Measurements from ENCODE around the gene ZNF692.
"Not testable (repeated sequence)": the region's sequence is repeated elsewhere in the genome, so short reads cannot be mapped to it uniquely, and the experiment has no call there.

Gene ZNF692, protein sequence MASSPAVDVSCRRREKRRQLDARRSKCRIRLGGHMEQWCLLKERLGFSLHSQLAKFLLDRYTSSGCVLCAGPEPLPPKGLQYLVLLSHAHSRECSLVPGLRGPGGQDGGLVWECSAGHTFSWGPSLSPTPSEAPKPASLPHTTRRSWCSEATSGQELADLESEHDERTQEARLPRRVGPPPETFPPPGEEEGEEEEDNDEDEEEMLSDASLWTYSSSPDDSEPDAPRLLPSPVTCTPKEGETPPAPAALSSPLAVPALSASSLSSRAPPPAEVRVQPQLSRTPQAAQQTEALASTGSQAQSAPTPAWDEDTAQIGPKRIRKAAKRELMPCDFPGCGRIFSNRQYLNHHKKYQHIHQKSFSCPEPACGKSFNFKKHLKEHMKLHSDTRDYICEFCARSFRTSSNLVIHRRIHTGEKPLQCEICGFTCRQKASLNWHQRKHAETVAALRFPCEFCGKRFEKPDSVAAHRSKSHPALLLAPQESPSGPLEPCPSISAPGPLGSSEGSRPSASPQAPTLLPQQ

DNA sequence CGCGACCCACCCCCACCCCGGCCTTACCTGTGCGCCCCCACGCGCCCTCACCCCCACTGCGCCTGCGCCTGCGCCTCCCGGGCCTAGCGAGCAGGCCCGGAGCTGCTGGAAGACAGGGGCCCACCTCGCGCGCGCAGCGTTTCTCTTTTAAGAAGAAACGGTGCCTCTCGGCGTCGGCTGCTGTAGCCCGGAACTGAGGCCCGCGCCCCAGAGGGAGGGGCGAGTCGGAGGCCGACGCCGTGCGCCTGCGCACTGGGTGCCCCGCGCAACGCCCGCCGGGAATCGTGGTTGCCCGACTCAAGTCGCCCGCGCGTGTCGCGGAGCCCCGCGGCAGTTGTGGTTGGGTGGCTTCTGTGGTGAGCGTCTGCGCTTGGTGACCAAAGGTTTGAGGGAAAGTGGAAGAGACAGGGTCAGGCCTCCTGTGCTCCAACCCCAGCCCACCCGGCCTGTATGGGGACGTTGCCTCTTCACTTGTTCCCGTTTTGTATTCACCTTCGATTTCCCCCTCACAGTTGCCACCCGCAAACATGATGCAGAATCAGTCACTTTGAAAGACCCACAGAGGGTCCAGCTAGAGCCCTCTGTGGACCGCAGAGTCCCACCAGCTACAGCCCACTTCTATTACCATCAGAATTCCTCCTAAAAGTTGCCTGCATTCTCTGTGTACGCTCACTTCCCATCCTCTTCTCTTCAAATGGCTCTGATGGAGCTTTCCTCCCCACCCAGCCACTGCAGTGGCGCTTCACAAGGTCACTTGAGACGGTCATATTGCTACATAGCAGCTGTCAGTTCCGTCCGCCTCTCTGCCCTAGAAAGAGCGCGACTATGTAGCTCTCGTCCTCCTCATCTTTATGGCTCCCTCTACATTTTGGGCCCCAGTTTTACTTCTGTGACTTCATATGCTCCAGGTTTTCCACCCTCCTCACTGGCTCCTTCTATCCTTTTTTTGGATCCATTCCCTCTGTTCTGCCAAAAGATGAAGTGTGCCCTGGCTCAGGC, at the start of gene ZNF692:
Gene ZNF692, minus strand, starts transcription at position 195 of the 999 bp plus-strand sequence. CDS start 776 bp downstream, outside the sequence.
- DNase-seq, result peak; percentile 98 to 99 (median 98)

DNA sequence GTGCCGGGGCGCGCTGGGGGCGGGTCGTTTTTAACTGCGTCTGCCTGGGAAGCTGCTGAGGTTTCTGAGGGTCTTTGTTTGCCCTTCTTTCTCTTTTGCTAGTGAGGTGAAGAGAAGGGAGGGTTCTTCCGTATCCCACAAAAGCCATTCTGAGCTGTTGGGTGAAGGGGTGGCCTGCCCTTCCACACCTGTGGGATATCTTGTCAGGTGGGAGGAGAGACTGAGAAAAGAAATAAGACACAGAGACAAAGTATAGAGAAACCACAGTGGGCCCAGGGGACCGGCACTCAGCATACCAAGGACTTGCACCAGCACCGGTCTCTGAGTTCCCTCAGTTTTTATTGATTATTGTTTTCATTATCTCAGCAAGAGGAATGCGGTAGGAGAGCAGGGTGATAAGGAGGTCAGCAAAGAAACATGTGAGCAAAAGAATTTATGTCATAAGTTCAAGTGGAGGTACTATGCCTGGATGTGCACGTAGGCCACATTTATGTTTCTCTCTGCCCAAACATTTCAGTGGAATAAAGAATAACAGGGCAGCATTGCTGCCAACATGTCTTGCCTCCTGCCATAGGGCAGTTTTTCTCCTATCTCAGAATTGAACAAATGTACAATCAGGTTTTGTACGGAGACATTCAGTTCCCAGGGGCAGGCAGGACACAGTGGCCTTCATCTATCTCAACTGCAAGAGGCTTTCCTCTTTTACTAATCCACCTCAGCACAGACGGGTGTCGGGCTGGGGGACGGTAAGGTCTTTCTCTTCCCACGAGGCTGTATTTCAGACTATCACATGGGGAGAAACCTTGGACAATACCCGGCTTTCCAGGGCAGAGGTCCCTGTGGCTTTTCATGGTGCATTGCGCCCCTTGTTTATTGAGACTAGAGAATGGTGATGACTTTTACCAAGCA, 48.1 kb upstream of the ZNF692 start:
- no peak for DNase-seq

DNA sequence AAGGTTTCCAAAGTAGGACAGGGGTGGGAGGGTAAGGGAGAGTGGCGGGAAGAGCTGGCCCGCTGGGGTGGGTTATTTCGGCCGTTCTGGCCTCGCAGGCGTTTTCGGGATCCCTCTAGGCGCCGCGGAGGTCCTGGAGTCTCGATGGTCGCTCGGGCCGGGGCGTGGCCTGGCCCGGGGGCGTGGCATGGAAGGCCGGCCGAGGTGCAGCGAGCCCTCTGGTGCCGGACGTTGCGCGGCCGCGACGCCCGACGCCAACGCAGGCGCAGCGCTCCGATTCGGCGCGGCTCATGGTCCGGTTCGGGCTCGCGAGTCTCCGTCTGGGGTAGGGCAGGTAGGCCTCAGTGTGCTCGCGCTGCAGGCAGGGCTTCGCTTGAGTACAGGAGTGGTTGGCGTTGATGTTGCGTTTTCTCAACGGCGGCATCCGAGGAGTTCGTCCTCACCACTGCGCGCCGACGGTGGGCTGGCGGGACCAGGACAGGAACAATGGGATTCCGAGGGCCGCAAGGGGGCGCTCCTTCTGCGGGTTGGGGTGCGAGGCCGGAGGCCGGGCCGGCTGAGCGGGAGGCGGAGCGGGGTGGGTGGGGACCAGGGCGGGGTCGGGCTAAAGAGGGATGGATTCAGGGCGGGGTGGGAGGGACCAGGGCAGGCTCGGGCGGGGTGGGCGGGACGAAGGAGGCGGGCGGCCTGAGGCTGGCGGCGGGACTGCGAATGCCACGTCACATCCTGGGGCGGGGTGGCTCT, 47.3 kb upstream of the ZNF692 start, which contains the start of gene PGBD2:
Gene PGBD2, plus strand, starts transcription at position 227 of the 744 bp plus-strand sequence. CDS start 7,628 bp downstream, outside the sequence.
- peak; percentile 94 to 98 (median 97) for DNase-seq

DNA sequence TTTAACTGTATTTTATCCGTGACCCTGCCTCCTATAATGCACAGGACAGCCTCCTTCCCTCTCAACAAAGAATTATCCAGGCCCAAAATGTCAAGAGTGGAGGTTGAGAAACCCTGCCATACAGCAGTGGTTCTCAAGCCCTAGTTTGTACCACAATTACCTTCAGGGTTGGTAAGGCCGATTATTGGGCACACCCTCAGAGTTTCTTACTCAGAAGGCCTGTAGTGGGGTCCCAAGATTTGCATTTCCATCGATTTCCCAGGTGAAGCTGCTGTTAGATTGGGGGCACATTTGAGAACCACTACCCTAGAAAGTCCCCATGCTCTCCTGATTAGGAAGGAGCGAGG, 46.8 kb upstream of the ZNF692 start:
- DNase-seq, result peak in 1 of 3 donors; percentile 2

DNA sequence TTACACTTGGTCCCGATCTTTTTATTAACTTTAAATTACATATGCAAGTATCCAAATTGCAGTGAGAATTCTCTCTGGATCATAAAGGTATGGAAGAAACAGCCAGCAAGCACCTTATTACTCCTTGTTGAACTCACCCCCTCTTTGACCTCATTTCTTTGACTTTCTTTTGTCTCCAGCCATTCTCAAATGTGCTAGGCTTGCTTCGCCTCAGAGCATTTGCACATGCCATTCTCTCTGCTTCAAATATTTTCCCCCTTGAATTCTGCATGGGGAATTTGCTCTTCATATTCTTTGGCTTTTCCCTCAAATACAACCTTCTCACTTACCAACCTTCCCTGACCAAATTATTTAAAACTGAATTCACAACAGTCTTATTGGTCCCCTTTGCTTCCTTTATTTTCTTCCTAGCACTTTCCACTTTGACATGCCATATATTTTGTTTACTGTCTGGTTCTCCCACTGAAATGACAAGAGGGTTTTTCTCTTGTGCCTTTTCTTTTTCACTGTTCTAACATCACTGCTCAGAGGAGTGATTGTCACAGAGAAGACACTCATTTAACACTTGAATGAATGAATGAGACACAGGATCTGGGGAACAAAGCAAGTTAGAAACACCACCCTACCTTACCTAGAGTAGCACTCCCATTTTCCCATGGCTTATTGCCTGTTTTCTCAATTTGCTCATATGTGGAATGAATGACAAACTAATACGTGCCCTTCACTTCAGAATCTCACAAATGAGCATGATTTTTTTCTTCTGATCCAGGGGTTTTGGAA, 45.7 kb upstream of the ZNF692 start:
- no peak for DNase-seq

DNA sequence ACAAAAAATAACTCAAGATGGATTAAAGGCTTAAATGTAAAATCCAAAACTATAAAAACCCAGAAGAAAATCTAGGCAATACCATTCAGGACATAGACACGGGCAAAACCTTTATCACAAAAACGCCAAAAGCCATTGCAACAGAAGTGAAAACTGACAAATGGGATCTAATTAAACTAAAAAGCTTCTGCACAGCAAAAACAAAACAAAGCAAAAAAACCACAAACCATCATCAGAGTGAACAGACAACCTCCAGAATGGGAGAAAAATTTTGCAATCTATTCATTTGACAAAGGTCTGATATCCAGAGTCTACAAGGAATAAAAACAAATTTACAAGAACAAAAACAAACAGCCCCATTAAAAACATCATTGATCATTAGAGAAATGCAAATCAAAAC, 42.7 kb upstream of the ZNF692 start:
- DNase-seq, result no peak

DNA sequence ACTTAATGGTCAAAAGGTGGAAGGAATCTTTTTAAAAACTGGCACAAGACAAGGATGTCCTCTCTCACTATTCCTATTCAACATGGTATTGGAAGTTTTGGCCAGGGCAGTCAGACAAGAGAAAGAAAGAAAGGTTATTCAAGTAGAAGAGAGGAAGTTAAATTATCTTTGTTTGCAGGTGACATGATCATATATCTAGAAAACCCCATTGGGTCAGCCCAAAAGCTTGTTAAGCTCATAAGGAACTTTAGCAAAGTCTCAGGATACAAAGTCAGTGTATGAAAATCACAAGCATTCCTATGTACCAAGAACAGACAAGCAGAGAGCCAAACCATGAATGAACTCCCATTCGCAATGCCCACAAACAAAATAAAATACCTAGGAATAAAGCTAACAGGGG, 41.8 kb upstream of the ZNF692 start:
- DNase-seq, result no peak

DNA sequence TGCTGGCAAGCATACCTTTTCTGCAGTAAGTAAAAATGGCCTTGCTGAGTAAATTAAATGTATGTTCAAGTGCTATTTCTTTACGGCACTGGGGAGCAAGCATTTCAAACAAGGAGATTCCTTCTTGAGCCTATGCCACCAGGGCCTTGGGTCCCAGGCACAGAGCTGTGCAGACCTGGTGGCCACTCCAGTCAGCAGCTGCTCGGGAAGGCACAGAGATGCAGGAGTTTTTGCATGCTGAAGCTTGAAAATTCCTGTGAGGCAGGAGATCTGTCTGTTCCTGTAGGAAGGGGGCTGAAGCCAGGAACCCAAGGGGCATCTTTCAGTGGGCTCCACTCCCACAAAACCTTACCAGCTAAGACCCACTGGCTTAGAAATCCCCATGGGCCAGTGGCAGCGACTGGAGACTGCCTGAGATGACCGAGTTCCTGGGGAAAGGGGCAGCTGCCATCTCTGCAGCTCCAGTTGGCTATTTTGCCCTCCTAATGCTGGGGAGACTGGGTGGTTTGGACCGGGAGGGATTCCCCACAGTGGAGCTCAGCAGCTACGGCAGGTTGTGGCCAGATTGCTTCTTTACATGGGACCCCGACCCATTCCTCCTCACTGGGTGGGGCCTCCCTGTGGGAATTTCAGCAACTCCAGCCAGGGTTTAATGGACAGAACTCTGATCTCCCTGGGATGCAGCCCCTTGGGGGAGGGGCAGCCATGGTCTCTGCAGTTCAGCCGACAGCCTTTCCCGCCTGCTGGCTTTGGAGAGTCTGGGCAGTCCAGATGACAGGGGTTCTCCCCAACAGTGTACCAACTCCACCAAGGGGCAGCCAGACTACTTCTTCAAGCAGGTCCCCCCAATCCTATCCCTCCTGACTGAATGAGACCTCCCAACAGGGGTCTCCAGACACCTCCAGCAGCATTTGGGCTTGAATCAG, 38.8 kb upstream of the ZNF692 start:
- no peak for DNase-seq

DNA sequence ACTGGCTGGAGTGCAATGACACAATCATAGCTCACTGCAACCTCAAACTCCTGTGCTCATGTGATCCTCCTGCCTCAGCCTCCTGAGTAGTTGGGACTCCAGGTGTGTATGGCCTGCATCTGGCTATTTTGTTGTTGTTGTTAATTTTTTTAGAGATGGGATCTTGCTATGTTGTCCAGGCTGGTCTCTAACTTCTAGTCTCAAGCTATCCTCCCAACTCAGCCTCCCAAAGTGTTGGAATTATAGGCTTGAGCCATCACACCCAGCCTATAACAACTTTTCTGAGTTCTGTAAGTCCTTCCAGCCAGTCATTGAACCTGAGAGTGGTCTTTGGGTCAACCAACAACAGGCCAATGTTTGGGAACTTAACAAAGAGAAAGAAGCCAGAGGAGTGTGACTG, 36.0 kb upstream of the ZNF692 start:
- DNase-seq, result no peak

DNA sequence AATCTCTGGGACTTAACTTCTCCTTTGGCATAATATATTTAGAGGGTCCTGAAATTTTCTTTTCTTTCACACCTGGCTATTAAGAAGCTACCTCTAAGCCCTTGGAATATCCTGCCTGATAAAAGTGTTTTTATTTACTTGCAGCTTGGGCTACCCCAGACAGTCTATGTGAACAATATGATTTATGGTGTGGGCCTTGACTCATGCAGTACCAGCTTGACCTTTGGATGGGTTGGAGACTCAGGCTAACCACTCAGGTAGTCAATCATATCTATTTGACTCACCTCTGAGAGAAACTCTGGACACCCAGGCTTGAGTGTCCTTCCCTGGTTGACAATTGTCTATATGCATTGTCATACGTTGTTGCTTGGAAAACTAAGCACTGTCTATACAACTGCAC, 33.7 kb upstream of the ZNF692 start:
- no peak for DNase-seq

DNA sequence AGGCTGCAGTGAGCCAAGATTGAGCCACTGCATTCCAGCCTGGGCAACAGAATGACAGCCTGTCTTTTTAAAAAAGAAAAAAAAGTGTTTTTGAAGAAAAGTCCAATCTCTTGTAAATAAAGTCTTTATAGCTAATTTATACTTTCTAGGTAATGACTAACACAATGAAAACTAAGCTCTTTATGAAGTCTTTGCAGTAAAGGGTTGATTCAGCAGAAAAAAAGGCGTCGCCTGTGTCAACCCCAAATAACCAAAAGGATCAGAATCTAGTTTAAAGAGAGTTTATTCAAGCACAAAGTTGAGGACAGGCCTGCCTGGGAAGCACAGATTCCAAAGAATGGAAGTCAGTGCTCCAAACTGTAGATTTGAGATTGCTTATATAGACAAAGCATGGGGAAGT, 32.9 kb upstream of the ZNF692 start:
- DNase-seq, result no peak

DNA sequence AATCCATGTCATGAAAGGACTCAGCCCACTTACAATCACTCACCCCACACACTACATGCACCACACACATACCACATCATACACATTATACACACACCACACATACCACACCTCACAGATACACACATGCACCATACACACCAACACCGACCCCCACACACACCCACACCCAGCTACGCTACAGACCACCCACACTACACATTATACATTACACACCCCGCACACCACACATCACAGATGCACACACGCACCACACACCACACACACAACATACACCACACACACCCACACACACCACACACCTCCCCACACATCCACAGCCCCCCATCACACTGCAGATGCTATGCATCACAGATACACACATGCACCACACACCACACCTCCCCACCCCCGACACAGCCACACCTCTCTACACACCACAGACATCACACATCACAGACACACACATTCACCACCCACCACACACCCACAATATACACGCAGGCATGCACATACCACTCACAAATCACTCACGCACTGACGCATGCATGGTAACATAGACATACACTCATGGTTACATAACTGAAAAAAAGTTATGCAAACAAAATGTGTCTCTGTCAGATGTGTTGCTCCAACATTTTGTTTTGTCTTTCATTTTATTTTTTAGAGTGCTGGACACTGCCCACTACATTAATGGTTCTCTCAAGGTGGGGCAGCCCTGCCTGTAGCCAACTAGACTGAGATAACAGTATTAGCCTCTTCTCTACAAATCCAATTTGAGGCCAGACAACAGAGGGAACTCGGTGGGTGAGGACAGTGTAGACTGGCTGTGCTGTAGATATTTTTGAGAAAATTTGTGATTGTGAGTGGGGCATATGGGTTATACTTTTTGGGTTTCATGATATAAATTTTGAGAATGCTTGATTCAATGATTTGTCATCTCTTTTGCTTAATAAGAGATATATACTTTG, 31.9 kb upstream of the ZNF692 start:
- DNase-seq, result no peak

DNA sequence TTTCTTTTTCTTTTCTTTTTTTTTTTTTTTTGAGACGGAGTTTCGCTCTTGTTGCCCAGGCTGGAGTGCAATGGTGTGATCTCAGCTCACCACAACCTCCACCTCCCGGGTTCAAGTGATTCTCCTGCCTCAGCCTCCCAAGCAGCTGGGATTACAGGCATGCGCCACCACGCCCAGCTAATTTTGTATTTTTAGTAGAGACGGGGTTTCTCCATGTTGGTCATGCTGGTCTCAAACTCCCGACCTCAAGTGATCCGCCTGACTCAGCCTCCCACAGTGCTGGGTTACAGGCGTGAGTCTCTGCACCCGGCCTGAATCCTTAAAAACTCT, 31.0 kb upstream of the ZNF692 start:
- not testable (repeated sequence) for DNase-seq

DNA sequence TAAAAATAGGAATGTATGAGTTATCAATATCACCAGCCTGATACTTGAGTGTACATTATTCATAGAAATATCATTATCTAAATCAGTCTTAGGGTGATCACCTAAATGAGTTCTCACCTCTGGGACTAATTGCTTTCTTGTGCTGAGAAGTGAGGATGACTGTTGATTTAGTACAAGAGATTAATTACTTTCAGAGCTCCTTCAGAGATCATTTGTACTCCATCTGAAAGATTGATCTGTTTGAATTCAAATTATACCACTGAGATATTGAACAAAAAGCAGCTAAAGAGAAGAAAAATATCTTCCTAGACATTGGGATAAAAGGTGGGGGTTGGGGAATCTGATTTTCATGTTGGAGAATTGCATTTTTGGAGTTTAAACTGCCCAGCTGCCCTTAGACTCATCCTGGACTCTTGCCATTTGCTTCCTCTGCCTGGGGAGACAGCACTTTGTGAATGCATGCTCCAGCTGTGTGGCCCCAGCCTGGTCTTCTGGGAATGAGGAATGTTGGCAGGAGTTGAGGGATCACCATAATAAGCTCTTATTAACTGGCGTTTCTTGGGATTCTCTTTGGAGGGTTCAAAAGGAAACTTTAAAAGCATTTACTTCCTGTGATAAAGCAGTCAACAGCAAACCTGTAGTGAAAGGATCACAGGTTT, 27.5 kb upstream of the ZNF692 start:
- DNase-seq, result no peak

DNA sequence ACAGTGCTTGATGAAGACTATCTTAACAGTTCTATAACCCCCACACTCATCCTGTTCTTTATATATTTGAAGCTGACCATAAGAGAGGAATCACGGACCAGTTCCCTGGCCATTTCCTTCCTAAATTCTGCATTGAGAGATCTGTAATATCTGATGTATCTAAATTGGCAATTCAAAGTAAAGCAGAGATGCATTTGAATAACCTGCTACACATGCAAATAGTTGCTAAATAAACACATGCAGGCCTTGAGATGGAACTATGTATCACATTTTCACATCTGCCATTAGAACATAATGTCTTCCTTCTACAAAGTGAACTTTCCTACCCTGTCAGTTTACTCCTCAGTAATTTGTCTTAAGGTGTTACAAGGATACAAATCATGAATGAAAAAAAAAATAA, 26.8 kb upstream of the ZNF692 start:
- DNase-seq, result no peak

DNA sequence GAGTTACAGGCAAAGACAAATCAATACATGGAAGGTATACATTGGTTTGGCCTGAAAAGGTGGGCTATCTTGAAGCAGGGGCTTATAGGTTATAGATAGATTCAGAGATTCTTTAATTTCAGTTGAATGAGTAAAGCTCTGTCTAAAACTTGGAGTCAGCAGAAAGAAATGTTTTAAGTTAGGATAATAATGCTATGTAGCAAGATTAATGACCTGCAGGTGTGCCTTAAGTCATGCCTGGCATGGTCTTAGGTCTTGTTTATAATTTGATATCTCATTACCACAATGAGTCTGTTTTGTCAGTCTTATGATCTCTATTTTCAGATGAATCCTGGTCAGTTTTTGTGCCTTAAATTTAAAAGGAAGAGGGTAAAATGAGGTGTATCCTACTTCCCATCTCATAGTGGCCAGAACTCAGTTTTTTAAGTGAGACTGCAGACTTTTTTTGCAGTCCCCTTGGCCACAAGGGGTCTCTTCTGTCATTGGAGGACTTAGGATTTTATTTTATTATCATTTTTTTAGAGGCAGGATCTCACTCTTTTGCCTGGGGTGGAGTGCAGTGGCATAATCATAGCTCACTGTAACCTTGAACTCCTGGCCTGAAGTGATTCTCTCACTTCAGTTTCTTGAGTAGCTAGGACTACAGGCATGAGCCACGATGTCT, 25.9 kb upstream of the ZNF692 start:
- no peak for DNase-seq

DNA sequence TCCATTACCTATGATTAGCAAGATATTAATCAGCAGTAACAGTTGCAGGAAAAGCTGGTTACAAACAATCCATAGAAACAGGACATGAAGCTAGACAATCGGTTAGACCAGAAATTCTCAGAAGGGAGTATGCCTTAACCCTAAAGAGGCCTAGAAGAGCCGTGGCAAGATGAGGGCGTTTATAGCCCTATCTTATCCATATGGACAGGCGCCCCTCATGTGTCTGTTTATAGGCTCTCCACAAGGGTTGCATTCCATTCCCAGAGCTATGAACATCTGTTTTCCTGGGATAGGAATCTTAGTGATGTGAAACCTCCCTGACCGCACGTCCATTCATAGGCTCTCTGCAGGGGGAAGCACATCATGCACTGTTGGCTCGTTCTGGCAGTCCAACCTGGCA, 23.5 kb upstream of the ZNF692 start:
- DNase-seq, result not testable (repeated sequence)
